Measurements from ENCODE around the gene FAM118B.

DNA sequence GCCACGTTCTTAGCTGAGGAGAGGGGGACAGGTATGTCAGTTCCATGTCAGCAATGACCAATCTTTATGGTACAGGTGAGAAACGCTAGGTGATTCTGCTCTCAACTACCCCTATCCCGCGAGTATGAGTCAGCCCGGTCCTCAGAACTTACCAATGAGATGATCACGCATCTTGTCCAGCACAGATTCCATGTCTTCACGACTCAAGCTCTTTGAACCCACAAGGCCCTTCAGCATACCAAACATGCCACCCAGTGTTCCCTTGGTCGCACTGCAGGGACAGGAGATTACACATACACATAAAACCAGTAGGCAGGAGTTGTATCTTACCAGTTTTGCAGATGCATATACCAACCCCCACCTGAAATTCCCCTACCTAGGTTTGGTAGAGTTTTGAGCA, 54.2 kb downstream of the FAM118B start:
- TF ChIP-seq POLR2A (IDR thresholded peaks at IDR 0.05; ENCODE audit: extremely low read depth, insufficient read length), result no peak
- TF ChIP-seq, protein P1, sequence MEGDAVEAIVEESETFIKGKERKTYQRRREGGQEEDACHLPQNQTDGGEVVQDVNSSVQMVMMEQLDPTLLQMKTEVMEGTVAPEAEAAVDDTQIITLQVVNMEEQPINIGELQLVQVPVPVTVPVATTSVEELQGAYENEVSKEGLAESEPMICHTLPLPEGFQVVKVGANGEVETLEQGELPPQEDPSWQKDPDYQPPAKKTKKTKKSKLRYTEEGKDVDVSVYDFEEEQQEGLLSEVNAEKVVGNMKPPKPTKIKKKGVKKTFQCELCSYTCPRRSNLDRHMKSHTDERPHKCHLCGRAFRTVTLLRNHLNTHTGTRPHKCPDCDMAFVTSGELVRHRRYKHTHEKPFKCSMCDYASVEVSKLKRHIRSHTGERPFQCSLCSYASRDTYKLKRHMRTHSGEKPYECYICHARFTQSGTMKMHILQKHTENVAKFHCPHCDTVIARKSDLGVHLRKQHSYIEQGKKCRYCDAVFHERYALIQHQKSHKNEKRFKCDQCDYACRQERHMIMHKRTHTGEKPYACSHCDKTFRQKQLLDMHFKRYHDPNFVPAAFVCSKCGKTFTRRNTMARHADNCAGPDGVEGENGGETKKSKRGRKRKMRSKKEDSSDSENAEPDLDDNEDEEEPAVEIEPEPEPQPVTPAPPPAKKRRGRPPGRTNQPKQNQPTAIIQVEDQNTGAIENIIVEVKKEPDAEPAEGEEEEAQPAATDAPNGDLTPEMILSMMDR (IDR thresholded peaks at IDR 0.05; ENCODE audit: low read depth, low read length), result no peak
- no peak for TF ChIP-seq MAX (IDR thresholded peaks at IDR 0.05; ENCODE audit: low read depth, low read length)
- TF ChIP-seq MYC (IDR thresholded peaks at IDR 0.05; ENCODE audit: low read depth, low read length), result no peak
